HG03565 (cell line): ENCODE results near the gene PCDHB14.
"Not testable (repeated sequence)": the region's sequence is repeated elsewhere in the genome, so short reads cannot be mapped to it uniquely, and the experiment has no call there.

ENCODE experiments used
- ATAC-seq: cut with Tn5 transposase; IDR thresholded peaks from one replicate; pipeline ENCODE4 v1.9.1; 2021; ENCODE audit warnings: mild to moderate bottlenecking, moderate library complexity; ENCODE audit not compliant: unreplicated experiment

The PCDHB14 gene

DNA sequence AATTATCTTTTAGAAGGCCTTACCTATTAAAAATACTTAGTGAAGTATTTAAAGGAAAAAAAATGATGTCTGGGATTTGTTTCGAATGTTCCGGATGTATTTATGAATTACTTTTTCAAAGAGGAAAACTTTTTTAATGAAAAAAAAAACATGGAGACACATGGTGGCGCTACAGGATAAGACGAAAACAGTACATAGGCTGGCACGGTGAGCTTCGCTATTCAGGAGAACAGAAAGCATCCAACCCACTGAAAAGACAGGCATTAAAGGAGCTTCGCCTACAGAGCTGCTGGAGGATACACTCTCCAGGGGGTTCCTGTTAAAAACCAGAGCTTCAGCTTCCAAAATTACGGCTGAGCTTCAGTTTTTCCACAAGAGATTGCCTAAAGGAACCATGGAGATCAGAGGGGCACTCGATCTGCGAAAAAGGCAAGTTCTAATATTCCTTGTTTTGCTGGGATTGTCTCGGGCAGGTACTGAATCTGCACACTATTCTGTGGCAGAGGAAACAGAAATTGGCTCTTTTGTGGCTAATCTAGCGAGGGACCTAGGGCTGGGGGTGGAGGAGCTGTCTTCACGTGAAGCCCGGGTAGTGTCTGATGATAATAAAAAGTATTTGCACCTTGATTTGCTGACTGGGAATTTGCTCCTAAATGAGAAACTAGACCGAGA, at the start of gene PCDHB14:
Gene PCDHB14, plus strand, starts transcription at position 232 of the 672 bp plus-strand sequence. Its CDS starts 163 bp downstream, at position 395.
- ATAC-seq: no peak

DNA sequence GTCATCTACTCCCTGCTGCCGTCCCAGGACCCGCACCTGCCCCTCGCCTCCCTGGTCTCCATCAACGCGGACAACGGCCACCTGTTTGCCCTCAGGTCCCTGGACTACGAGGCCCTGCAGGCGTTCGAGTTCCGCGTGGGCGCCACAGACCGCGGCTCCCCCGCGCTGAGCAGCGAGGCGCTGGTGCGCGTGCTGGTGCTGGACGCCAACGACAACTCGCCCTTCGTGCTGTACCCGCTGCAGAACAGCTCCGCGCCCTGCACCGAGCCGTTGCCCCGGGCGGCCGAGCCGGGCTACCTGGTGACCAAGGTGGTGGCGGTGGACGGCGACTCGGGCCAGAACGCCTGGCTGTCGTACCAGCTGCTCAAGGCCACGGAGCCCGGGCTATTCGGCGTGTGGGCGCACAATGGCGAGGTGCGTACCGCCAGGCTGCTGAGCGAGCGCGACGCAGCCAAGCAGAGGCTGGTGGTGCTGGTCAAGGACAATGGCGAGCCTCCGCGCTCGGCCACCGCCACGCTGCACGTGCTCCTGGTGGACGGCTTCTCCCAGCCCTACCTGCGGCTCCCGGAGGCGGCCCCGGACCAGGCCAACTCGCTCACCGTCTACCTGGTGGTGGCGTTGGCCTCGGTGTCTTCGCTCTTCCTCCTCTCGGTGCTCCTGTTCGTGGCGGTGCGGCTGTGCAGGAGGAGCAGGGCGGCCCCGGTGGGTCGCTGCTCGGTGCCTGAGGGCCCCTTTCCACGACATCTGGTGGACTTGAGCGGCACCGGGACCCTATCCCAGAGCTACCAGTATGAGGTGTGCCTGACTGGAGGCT, 48.6 kb upstream of the PCDHB14 start:
- not testable (repeated sequence) for ATAC-seq

DNA sequence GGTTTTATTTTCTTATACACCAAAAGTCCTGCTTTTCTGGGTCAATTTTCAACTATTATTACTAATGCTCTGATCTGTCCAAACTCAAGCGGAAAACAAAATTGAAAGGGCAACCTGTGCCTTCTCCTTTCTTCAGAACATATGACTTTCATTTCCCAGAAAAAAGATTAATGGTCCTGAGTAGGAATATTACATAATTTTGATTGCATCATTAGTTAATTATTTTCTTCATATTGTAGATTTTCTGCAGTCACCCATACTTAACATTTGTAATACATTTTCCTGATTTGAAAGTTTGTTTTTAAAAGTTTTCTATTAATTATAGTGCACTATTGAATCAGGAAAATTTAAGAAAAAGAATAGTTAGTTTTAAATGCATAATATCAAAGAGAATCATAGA, 47.2 kb upstream of the PCDHB14 start:
- ATAC-seq: no peak

DNA sequence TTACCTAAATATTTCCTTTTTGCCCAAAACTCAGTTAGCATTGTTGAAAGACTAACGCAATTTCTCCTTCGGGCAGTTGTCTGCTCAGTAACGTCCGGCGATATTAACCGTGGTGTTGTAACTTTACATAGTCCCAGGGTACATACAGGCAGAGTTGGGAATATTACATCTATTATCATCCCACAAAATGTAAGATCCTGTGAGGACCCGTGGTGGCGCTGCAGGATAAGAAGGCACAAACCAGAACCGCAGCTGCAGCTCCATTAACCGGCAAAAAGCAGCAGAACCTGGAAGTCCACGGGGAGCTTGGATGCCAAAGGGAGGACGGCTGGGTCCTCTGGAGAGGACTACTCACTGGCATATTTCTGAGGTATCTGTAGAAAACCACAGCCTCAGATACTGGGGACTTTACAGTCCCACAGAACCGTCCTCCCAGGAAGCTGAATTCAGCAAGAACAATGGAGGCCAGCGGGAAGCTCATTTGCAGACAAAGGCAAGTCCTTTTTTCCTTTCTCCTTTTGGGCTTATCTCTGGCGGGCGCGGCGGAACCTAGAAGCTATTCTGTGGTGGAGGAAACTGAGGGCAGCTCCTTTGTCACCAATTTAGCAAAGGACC, 45.5 kb upstream of the PCDHB14 start, which contains the start of gene PCDHB8:
Gene PCDHB8, plus strand, starts transcription at position 214 of the 615 bp plus-strand sequence. Its CDS starts 245 bp downstream, at position 459.
- ATAC-seq: not testable (repeated sequence)

DNA sequence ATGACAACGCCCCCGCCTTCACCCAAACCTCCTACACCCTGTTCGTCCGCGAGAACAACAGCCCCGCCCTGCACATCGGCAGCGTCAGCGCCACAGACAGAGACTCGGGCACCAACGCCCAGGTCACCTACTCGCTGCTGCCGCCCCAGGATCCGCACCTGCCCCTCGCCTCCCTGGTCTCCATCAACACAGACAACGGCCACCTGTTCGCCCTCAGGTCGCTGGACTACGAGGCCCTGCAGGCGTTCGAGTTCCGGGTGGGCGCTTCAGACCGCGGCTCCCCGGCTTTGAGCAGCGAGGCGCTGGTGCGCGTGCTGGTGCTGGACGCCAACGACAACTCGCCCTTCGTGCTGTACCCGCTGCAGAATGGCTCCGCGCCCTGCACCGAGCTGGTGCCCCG, 43.8 kb upstream of the PCDHB14 start:
- not testable (repeated sequence) for ATAC-seq

DNA sequence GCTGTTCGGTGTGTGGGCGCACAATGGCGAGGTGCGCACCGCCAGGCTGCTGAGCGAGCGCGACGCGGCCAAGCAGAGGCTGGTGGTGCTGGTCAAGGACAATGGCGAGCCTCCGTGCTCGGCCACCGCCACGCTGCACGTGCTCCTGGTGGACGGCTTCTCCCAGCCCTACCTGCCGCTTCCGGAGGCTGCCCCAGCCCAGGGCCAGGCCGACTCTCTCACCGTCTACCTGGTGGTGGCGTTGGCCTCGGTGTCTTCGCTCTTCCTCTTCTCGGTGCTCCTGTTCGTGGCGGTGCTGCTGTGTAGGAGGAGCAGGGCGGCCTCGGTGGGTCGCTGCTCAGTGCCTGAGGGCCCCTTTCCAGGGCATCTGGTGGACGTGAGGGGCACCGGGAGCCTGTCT, 43.3 kb upstream of the PCDHB14 start:
- ATAC-seq: not testable (repeated sequence)

DNA sequence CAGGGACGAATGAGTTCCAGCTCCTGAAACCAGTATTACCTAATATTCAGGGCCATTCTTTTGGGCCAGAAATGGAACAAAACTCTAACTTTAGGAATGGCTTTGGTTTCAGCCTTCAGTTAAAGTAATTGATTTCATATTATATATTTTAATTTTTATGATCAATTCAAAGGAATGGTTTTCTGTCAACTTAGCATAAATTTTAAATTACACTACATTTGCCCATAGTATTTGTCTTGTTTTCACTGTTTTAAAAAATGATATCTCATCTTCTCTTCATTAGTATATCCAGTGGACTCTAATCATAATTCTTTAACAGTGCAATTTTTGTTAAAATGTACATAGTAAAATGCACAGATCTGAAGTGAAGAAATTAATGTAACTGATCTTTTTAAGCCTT, 42.8 kb upstream of the PCDHB14 start:
- ATAC-seq: no peak

DNA sequence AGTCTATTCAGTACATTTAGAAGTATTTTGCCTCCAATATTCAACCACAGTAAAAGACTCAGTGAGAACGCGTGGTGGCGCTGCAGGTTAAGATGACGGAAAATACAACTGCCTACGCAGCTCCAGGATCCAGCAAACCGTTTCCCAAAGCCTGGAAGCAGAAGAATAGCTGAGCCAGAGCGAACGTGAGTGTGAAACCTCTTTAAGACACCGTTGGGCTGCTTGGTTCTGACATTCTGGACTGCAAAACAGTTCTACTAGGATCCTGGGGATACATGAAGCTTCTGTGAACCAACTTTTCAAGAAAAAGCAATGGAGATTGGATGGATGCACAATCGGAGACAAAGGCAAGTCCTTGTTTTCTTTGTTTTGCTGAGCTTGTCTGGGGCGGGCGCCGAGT, 40.9 kb upstream of the PCDHB14 start, which contains the start of gene PCDHB16:
Gene PCDHB16, plus strand, starts transcription at position 140 of the 400 bp plus-strand sequence. Its CDS starts 173 bp downstream, at position 313.
- ATAC-seq: no peak

DNA sequence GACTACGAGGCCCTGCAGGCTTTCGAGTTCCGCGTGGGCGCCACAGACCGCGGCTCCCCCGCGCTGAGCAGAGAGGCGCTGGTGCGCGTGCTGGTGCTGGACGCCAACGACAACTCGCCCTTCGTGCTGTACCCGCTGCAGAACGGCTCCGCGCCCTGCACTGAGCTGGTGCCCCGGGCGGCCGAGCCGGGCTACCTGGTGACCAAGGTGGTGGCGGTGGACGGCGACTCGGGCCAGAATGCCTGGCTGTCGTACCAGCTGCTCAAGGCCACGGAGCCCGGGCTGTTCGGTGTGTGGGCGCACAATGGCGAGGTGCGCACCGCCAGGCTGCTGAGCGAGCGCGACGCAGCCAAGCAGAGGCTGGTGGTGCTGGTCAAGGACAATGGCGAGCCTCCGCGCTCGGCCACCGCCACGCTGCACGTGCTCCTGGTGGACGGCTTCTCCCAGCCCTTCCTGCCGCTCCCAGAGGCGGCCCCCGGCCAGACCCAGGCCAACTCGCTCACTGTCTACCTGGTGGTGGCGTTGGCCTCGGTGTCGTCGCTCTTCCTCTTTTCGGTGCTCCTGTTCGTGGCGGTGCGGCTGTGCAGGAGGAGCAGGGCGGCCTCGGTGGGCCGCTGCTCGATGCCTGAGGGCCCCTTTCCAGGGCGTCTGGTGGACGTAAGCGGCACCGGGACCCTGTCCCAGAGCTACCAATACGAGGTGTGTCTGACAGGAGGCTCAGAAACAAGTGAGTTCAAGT, 38.9 kb upstream of the PCDHB14 start:
- not testable (repeated sequence) for ATAC-seq

DNA sequence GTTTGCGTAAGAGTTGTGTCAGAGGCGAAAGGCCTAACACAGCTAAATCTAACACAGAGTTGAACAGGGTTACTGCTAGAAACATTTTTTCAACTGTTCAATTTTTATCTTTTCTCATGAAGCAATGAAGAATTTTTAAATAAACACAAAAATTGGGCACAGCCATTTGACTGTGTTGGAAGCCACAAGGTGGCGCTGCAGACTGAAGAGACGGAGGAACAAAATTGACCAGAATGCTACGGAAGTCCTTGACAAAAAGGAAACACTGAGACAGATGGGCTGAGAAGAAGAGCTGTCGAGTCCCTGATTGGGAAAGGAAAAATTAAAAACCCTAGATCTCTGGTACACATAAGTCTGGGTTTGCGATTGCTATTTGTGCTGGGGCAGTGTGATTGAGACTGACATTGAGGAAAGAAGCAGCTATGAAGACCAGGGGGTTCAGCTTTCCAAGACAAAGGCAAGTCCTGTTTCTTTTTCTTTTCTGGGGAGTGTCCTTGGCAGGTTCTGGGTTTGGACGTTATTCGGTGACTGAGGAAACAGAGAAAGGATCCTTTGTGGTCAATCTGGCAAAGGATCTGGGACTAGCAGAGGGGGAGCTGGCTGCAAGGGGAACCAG, 36.1 kb upstream of the PCDHB14 start, which contains the start of gene PCDHB9:
Gene PCDHB9, plus strand, starts transcription at position 265 of the 616 bp plus-strand sequence. Its CDS starts 158 bp downstream, at position 423.
- ATAC-seq: no peak

DNA sequence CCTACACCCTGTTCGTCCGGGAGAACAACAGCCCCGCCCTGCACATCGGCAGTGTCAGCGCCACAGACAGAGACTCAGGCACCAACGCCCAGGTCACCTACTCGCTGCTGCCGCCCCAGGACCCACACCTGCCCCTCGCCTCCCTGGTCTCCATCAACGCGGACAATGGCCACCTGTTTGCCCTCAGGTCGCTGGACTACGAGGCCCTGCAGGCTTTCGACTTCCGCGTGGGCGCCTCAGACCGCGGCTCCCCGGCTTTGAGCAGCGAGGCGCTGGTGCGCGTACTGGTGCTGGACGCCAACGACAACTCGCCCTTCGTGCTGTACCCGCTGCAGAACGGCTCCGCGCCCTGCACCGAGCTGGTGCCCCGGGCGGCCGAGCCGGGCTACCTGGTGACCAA, 34.5 kb upstream of the PCDHB14 start:
- ATAC-seq: not testable (repeated sequence)

DNA sequence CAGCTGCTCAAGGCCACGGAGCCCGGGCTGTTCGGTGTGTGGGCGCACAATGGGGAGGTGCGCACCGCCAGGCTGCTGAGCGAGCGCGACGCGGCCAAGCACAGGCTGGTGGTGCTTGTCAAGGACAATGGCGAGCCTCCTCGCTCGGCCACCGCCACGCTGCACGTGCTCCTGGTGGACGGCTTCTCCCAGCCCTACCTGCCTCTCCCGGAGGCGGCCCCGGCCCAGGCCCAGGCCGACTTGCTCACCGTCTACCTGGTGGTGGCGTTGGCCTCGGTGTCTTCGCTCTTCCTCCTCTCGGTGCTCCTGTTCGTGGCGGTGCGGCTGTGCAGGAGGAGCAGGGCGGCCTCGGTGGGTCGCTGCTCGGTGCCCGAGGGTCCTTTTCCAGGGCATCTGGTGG, 34.0 kb upstream of the PCDHB14 start:
- ATAC-seq: not testable (repeated sequence)

DNA sequence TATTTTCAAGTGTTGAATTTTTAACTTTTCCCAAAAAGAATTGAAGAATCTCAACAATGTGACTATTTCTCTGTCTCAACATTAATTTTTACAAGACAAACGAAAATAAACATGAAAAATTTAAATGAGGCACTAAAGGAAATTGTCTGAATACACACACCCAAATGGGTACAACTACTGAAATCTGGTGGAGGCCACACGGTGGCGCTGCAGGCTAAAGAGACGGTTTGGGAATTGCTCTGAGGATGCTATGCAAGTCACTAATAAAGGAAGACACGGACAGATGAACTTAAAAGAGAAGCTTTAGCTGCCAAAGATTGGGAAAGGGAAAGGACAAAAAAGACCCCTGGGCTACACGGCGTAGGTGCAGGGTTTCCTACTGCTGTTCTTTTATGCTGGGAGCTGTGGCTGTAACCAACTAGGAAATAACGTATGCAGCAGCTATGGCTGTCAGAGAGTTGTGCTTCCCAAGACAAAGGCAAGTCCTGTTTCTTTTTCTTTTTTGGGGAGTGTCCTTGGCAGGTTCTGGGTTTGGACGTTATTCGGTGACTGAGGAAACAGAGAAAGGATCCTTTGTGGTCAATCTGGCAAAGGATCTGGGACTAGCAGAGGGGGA, 30.9 kb upstream of the PCDHB14 start, which contains the start of gene PCDHB10:
Gene PCDHB10, plus strand, starts transcription at position 244 of the 616 bp plus-strand sequence. Its CDS starts 200 bp downstream, at position 444.
- no peak for ATAC-seq

DNA sequence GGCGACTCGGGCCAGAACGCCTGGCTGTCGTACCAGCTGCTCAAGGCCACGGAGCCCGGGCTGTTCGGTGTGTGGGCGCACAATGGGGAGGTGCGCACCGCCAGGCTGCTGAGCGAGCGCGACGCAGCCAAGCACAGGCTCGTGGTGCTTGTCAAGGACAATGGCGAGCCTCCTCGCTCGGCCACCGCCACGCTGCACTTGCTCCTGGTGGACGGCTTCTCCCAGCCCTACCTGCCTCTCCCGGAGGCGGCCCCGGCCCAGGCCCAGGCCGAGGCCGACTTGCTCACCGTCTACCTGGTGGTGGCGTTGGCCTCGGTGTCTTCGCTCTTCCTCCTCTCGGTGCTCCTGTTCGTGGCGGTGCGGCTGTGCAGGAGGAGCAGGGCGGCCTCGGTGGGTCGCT, 28.8 kb upstream of the PCDHB14 start:
- not testable (repeated sequence) for ATAC-seq

DNA sequence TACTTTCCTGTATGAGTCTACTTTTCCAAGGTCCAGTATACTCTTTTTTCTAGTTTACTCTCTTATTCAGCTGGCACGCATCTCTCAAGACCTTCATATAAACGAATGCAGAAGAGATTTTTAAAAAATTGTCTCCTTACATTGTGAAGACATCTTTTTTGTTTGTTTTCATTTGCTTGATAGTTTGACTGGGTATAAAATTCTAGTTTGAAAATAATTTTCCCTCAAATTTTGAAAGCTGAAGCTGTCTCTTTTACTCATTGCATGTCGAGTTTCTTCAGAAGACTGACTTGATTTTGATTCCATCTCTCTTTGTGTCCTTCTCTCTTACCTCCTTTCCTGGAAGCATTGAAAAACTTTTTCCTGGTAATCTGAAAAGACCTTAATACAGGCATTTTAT, 26.8 kb upstream of the PCDHB14 start:
- ATAC-seq: no peak

DNA sequence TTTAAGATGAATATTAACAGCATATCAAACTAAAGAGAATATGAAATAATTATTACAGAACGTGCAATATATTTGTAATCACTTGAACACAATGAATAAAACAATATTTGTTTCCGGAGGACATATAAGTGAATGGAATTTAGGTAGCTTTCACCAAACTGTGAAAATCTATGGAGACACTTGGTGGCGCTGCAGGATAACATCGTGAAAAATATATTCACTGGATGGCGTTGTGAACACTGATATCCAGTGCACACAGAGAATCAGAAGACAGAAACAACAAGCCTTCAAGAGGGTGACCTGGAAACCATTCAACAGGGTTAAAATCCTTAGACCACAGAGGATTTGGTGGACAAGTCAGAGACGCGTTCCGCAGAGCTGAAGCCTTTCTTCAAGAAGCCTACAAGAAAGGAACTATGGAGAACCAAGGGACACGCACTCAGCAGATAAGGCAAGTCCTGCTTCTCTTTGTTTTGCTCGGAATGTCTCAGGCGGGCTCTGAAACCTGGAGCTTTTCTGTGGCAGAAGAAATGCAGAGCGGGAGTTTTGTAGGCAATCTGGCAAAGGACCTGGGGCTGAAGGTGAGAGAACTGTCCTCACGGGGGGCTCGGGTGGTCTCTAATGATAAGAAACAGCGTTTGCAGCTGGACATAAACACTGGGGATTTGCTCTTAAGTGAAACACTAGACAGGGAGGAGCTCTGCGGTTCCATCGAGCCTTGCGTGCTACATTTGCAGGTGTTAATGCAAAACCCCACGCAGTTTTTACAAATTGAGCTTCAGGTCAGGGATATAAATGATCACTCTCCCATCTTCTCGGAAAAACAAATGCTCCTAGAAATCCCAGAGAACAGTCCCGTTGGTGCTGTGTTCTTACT, 23.5 kb upstream of the PCDHB14 start, which contains the start of gene PCDHB11:
Gene PCDHB11, plus strand, starts transcription at position 269 of the 877 bp plus-strand sequence. Its CDS starts 148 bp downstream, at position 417.
- ATAC-seq: no peak

DNA sequence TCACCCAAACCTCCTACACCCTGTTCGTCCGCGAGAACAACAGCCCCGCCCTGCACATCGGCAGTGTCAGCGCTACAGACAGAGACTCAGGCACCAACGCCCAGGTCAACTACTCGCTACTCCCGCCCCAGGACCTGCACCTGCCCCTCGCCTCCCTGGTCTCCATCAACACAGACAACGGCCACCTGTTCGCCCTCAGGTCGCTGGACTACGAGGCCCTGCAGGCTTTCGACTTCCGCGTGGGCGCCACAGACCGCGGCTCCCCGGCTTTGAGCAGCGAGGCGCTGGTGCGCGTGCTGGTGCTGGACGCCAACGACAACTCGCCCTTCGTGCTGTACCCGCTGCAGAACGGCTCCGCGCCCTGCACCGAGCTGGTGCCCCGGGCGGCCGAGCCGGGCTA, 22.0 kb upstream of the PCDHB14 start:
- not testable (repeated sequence) for ATAC-seq

DNA sequence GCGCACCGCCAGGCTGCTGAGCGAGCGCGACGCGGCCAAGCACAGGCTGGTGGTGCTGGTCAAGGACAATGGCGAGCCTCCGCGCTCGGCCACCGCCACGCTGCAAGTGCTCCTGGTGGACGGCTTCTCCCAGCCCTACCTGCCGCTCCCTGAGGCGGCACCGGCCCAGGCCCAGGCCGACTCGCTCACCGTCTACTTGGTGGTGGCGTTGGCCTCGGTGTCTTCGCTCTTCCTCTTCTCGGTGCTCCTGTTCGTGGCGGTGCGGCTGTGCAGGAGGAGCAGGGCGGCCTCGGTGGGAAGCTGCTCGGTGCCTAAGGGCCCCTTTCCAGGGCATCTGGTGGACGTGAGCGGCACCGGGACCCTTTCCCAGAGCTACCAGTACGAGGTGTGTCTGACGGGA, 21.5 kb upstream of the PCDHB14 start:
- not testable (repeated sequence) for ATAC-seq
